GM23338 (cell line): Measurements from ENCODE around the gene XPR1. TPM values are rescaled to one million over a fixed set of nuclear protein-coding genes. Genes with fewer than 3 reads are reported as not detected.

Experiments
- ATAC-seq: fragments of 200-7000 bp; cut with Tn5 transposase; 3 replicates; pipeline ENCODE4 v1.9.1; 2020
- DNase-seq: peaks from one replicate; pipeline ENCODE4 v3.0.0-alpha.2; 2015; ENCODE audit warnings: low spot score
- H2AFZ ChIP-seq: fragments of 200-600 bp; sonication (generic); 2 replicates; pipeline ENCODE4 v1.8.0; 2016; ENCODE audit warnings: antibody characterized with exemption, mild to moderate bottlenecking, moderate library complexity
- H3F3A ChIP-seq: fragments of 200-600 bp; sonication (generic); replicated peaks from 2 replicates; pipeline ENCODE4 v1.8.0; 2017; ENCODE audit warnings: antibody characterized with exemption, mixed run types, low read depth
- H3K27ac ChIP-seq: fragments of 200-600 bp; sonication (generic); 2 replicates; pipeline ENCODE4 v1.6.1; 2016; ENCODE audit warnings: low read depth
- H3K27me3 ChIP-seq: fragments of 200-600 bp; sonication (generic); 2 replicates; pipeline ENCODE4 v1.8.0; 2016; ENCODE audit warnings: mild to moderate bottlenecking, mixed run types, moderate library complexity; ENCODE audit not compliant: insufficient read depth
- H3K36me3 ChIP-seq: fragments of 200-600 bp; sonication (generic); 2 replicates; pipeline ENCODE4 v1.8.0; 2016; ENCODE audit warnings: mild to moderate bottlenecking; ENCODE audit not compliant: insufficient read depth
- H3K4me1 ChIP-seq: fragments of 200-600 bp; sonication (generic); 2 replicates; pipeline ENCODE4 v1.8.0; 2016; ENCODE audit warnings: mild to moderate bottlenecking, moderate library complexity; ENCODE audit not compliant: insufficient read depth
- H3K4me2 ChIP-seq: fragments of 200-600 bp; sonication (generic); 2 replicates; pipeline ENCODE4 v1.7.1; 2017; ENCODE audit warnings: mixed run types
- H3K4me3 ChIP-seq: fragments of 200-600 bp; sonication (generic); 2 replicates; pipeline ENCODE4 v1.6.1; 2016; ENCODE audit warnings: mixed run types
- H3K79me2 ChIP-seq: fragments of 200-600 bp; sonication (generic); replicated peaks from 2 replicates; pipeline ENCODE4 v1.8.0; 2017; ENCODE audit warnings: mild to moderate bottlenecking; ENCODE audit not compliant: insufficient read depth
- H3K9me2 ChIP-seq: fragments of 200-600 bp; sonication (generic); 2 replicates; pipeline ENCODE4 v1.8.0; 2017; ENCODE audit not compliant: insufficient read depth
- H4K20me1 ChIP-seq: fragments of 200-600 bp; sonication (generic); replicated peaks from 2 replicates; pipeline ENCODE4 v1.8.0; 2017; ENCODE audit warnings: mild to moderate bottlenecking; ENCODE audit not compliant: insufficient read depth
- H3K27ac Mint-ChIP-seq: 2 replicates; pipeline ENCODE4 v1.8.0; 2020; ENCODE audit warnings: inconsistent platforms, mild to moderate bottlenecking, moderate library complexity, mixed read lengths
- H3K27me3 Mint-ChIP-seq: 3 replicates; pipeline ENCODE4 v1.8.0; 2022; ENCODE audit warnings: low read depth, mild to moderate bottlenecking, moderate library complexity, mixed read lengths, inconsistent platforms; ENCODE audit not compliant: insufficient read depth, poor library complexity
- H3K36me3 Mint-ChIP-seq: 3 replicates; pipeline ENCODE4 v1.8.0; 2021; ENCODE audit warnings: low read depth, mild to moderate bottlenecking, inconsistent platforms, moderate library complexity, mixed read lengths
- H3K4me1 Mint-ChIP-seq: 3 replicates; pipeline ENCODE4 v1.8.0; 2020; ENCODE audit warnings: mild to moderate bottlenecking, inconsistent platforms, mixed read lengths
- H3K4me3 Mint-ChIP-seq: 3 replicates; pipeline ENCODE4 v1.8.0; 2021; ENCODE audit warnings: moderate library complexity, mild to moderate bottlenecking, inconsistent platforms, mixed read lengths
- H3K9me3 Mint-ChIP-seq: 3 replicates; pipeline ENCODE4 v1.8.0; 2020; ENCODE audit warnings: moderate library complexity, mild to moderate bottlenecking, inconsistent platforms, mixed read lengths
- CREB1 ChIP-seq: fragments of 250-450 bp; sonication (Bioruptor Pico); IDR thresholded peaks from 2 replicates; pipeline ENCODE4 v1.5.0; 2020; ENCODE audit warnings: low read depth, mild to moderate bottlenecking, moderate library complexity
- EZH2 ChIP-seq: fragments of 200-600 bp; sonication (generic); IDR thresholded peaks from one replicate; pipeline ENCODE4 v1.8.0; 2017; ENCODE audit warnings: antibody characterized with exemption, mild to moderate bottlenecking, low read depth; ENCODE audit not compliant: unreplicated experiment
- EZH2phosphoT487 ChIP-seq: fragments of 200-600 bp; sonication (generic); IDR thresholded peaks from one replicate; pipeline ENCODE4 v1.8.1; 2018; ENCODE audit warnings: antibody characterized with exemption; ENCODE audit not compliant: unreplicated experiment
- JUNB ChIP-seq: IDR thresholded peaks from one replicate; pipeline ENCODE4 v1.6.1; 2016; ENCODE audit warnings: antibody characterized with exemption; ENCODE audit not compliant: unreplicated experiment
- NANOG ChIP-seq: IDR thresholded peaks from 2 replicates; pipeline ENCODE4 v1.6.1; 2016; ENCODE audit warnings: antibody characterized with exemption, borderline replicate concordance
- POLR2AphosphoS5 ChIP-seq: IDR thresholded peaks from 2 replicates; pipeline ENCODE4 v1.6.1; 2016; ENCODE audit warnings: antibody characterized with exemption, low read depth
- STAT1 ChIP-seq: IDR thresholded peaks from one replicate; pipeline ENCODE4 v1.6.1; 2016; ENCODE audit warnings: antibody characterized with exemption; ENCODE audit not compliant: unreplicated experiment
- ZNF114 ChIP-seq: fragments of 250-450 bp; sonication (Bioruptor Pico); IDR thresholded peaks from 2 replicates; pipeline ENCODE4 v1.5.0; 2020; ENCODE audit warnings: mild to moderate bottlenecking, moderate library complexity
- ZNF331 ChIP-seq: fragments of 250-450 bp; sonication (Bioruptor Pico); IDR thresholded peaks from 2 replicates; pipeline ENCODE4 v1.5.0; 2020; ENCODE audit warnings: low read depth, mild to moderate bottlenecking, moderate library complexity
- polyA plus RNA-seq: library from polyadenylated mRNA; unstranded; fragments of >200 nt; fragmentation: Nextera tagmentation; extraction: Ambion mirVana; gene quantifications from 2 replicates; pipeline ENCODE4 v1.2.1, GENCODE V29; 2016
- total RNA-seq: library from RNA; depleted of rRNA; stranded (reverse); fragments of >200 nt; shearing (Covaris generic); gene quantifications from 2 replicates; pipeline ENCODE4 v1.2.3, GENCODE V29; 2014
- TF ChIP-seq, protein P1 (sequence below): fragments of 250-450 bp; sonication (Bioruptor Pico); IDR thresholded peaks from 2 replicates; pipeline ENCODE4 v1.5.0; 2020; ENCODE audit warnings: mild to moderate bottlenecking, moderate library complexity
- TF ChIP-seq, protein P2 (sequence below): IDR thresholded peaks from 2 replicates; pipeline ENCODE4 v1.6.1; 2016; ENCODE audit warnings: antibody characterized with exemption
- TF ChIP-seq, protein P3 (sequence below), 2 experiments: fragments of 200-600 bp in 1 of 2; sonication (generic) in 1 of 2; conservative IDR thresholded peaks; 2 replicates each; pipeline versions ENCODE4 v1.5.1 to v1.6.1; 2016 to 2017; ENCODE audit warnings: antibody characterized with exemption in 2 of 2, low read depth in 2 of 2, mild to moderate bottlenecking in 2 of 2, moderate library complexity in 1 of 2
- TF ChIP-seq, protein P4 (sequence below): IDR thresholded peaks from one replicate; pipeline ENCODE4 v1.6.1; 2018; ENCODE audit warnings: antibody characterized with exemption; ENCODE audit not compliant: unreplicated experiment

XPR1 gene
- total and polyA plus RNA-seq, 2 experiments from 2014 or later: 9.3 to 38.1 TPM

DNA sequence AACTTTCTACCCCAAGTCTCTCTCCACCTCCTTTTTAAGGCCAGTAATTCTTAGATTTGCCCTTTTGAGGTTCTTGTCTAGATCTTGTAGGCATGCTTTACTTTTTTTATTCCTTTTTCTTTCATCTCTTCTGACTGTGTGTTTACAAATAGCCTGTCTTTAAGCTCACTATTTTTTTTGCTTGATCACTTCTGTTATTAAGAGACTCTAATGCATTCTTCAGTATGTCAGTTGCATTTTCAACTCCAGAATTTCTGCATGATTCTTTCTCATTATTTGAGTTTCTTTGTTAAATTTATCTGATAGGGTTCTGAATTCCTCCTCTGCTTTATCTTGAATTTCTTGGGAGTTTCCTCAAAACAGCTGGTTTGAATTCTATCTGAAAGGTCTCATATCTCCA lies 30.9 kb downstream of the XPR1 start:
- Histone ChIP-seq H2AFZ (no peak overlapping the region), H3K36me3 (no peaks in the 10 kb centered on the region), H3K27me3 (no peaks in the 10 kb centered on the region), H4K20me1 (peaks cover 3% of the 10 kb centered on the region; the same call in 1 of the 2 replicates), H3K4me1 (no peaks in the 10 kb centered on the region), H3F3A (no peaks in the 10 kb centered on the region), H3K4me3 (no peak overlapping the region), H3K79me2 (peaks cover 67% of the 10 kb centered on the region), H3K27ac (no peak overlapping the region), H3K9me2 (no peaks in the 10 kb centered on the region), H3K4me2 (no peak overlapping the region)
- Mint-ChIP-seq H3K36me3 (peaks cover 53% of the 10 kb centered on the region), H3K27me3 (peaks cover 4% of the 10 kb centered on the region), H3K27ac (no peak overlapping the region), H3K9me3 (peaks cover 21% of the 10 kb centered on the region), H3K4me3 (no peak overlapping the region), H3K4me1 (no peaks in the 10 kb centered on the region)
- TF ChIP-seq POLR2AphosphoS5: no peak
- TF ChIP-seq, protein P1, sequence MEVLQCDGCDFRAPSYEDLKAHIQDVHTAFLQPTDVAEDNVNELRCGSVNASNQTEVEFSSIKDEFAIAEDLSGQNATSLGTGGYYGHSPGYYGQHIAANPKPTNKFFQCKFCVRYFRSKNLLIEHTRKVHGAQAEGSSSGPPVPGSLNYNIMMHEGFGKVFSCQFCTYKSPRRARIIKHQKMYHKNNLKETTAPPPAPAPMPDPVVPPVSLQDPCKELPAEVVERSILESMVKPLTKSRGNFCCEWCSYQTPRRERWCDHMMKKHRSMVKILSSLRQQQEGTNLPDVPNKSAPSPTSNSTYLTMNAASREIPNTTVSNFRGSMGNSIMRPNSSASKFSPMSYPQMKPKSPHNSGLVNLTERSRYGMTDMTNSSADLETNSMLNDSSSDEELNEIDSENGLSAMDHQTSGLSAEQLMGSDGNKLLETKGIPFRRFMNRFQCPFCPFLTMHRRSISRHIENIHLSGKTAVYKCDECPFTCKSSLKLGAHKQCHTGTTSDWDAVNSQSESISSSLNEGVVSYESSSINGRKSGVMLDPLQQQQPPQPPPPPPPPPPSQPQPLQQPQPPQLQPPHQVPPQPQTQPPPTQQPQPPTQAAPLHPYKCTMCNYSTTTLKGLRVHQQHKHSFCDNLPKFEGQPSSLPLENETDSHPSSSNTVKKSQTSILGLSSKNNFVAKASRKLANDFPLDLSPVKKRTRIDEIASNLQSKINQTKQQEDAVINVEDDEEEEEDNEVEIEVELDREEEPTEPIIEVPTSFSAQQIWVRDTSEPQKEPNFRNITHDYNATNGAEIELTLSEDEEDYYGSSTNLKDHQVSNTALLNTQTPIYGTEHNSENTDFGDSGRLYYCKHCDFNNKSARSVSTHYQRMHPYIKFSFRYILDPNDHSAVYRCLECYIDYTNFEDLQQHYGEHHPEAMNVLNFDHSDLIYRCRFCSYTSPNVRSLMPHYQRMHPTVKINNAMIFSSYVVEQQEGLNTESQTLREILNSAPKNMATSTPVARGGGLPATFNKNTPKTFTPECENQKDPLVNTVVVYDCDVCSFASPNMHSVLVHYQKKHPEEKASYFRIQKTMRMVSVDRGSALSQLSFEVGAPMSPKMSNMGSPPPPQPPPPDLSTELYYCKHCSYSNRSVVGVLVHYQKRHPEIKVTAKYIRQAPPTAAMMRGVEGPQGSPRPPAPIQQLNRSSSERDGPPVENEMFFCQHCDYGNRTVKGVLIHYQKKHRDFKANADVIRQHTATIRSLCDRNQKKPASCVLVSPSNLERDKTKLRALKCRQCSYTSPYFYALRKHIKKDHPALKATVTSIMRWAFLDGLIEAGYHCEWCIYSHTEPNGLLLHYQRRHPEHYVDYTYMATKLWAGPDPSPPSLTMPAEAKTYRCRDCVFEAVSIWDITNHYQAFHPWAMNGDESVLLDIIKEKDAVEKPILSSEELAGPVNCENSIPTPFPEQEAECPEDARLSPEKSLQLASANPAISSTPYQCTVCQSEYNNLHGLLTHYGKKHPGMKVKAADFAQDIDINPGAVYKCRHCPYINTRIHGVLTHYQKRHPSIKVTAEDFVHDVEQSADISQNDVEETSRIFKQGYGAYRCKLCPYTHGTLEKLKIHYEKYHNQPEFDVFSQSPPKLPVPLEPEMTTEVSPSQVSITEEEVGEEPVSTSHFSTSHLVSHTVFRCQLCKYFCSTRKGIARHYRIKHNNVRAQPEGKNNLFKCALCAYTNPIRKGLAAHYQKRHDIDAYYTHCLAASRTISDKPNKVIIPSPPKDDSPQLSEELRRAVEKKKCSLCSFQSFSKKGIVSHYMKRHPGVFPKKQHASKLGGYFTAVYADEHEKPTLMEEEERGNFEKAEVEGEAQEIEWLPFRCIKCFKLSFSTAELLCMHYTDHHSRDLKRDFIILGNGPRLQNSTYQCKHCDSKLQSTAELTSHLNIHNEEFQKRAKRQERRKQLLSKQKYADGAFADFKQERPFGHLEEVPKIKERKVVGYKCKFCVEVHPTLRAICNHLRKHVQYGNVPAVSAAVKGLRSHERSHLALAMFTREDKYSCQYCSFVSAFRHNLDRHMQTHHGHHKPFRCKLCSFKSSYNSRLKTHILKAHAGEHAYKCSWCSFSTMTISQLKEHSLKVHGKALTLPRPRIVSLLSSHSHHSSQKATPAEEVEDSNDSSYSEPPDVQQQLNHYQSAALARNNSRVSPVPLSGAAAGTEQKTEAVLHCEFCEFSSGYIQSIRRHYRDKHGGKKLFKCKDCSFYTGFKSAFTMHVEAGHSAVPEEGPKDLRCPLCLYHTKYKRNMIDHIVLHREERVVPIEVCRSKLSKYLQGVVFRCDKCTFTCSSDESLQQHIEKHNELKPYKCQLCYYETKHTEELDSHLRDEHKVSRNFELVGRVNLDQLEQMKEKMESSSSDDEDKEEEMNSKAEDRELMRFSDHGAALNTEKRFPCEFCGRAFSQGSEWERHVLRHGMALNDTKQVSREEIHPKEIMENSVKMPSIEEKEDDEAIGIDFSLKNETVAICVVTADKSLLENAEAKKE: no peak
- TF ChIP-seq CREB1 (CRISPR knock-in tag): no peak
- TF ChIP-seq, protein P2, sequence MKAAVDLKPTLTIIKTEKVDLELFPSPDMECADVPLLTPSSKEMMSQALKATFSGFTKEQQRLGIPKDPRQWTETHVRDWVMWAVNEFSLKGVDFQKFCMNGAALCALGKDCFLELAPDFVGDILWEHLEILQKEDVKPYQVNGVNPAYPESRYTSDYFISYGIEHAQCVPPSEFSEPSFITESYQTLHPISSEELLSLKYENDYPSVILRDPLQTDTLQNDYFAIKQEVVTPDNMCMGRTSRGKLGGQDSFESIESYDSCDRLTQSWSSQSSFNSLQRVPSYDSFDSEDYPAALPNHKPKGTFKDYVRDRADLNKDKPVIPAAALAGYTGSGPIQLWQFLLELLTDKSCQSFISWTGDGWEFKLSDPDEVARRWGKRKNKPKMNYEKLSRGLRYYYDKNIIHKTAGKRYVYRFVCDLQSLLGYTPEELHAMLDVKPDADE: no peak
- no peak for TF ChIP-seq ZNF114
- no peak for TF ChIP-seq STAT1
- no peak for TF ChIP-seq EZH2
- TF ChIP-seq, protein P3, sequence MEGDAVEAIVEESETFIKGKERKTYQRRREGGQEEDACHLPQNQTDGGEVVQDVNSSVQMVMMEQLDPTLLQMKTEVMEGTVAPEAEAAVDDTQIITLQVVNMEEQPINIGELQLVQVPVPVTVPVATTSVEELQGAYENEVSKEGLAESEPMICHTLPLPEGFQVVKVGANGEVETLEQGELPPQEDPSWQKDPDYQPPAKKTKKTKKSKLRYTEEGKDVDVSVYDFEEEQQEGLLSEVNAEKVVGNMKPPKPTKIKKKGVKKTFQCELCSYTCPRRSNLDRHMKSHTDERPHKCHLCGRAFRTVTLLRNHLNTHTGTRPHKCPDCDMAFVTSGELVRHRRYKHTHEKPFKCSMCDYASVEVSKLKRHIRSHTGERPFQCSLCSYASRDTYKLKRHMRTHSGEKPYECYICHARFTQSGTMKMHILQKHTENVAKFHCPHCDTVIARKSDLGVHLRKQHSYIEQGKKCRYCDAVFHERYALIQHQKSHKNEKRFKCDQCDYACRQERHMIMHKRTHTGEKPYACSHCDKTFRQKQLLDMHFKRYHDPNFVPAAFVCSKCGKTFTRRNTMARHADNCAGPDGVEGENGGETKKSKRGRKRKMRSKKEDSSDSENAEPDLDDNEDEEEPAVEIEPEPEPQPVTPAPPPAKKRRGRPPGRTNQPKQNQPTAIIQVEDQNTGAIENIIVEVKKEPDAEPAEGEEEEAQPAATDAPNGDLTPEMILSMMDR (conservative IDR thresholded peaks at IDR 0.05; ENCODE audit: low read depth in 2 of 2): no peak
- no peak for TF ChIP-seq NANOG
- no peak for TF ChIP-seq EZH2phosphoT487
- TF ChIP-seq, protein P4, sequence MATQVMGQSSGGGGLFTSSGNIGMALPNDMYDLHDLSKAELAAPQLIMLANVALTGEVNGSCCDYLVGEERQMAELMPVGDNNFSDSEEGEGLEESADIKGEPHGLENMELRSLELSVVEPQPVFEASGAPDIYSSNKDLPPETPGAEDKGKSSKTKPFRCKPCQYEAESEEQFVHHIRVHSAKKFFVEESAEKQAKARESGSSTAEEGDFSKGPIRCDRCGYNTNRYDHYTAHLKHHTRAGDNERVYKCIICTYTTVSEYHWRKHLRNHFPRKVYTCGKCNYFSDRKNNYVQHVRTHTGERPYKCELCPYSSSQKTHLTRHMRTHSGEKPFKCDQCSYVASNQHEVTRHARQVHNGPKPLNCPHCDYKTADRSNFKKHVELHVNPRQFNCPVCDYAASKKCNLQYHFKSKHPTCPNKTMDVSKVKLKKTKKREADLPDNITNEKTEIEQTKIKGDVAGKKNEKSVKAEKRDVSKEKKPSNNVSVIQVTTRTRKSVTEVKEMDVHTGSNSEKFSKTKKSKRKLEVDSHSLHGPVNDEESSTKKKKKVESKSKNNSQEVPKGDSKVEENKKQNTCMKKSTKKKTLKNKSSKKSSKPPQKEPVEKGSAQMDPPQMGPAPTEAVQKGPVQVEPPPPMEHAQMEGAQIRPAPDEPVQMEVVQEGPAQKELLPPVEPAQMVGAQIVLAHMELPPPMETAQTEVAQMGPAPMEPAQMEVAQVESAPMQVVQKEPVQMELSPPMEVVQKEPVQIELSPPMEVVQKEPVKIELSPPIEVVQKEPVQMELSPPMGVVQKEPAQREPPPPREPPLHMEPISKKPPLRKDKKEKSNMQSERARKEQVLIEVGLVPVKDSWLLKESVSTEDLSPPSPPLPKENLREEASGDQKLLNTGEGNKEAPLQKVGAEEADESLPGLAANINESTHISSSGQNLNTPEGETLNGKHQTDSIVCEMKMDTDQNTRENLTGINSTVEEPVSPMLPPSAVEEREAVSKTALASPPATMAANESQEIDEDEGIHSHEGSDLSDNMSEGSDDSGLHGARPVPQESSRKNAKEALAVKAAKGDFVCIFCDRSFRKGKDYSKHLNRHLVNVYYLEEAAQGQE: no peak
- no peak for TF ChIP-seq ZNF331 (CRISPR knock-in tag)
- no peak for TF ChIP-seq JUNB
- ATAC-seq: no peak
- DNase-seq: no peak
